ENCODE data around the gene VPS13D. TPM values are rescaled to one million over a fixed set of nuclear protein-coding genes. Genes with fewer than 3 reads are reported as not detected.
A peak's percentile ranks its signal among the peaks of the same experiment; 100 is the strongest.

VPS13D gene
- total and polyA plus RNA-seq, 2 donors (not counting 3 experiments of a cell fraction or from before 2014, with no cell fraction given): 13.6 to 48.5 TPM

DNA sequence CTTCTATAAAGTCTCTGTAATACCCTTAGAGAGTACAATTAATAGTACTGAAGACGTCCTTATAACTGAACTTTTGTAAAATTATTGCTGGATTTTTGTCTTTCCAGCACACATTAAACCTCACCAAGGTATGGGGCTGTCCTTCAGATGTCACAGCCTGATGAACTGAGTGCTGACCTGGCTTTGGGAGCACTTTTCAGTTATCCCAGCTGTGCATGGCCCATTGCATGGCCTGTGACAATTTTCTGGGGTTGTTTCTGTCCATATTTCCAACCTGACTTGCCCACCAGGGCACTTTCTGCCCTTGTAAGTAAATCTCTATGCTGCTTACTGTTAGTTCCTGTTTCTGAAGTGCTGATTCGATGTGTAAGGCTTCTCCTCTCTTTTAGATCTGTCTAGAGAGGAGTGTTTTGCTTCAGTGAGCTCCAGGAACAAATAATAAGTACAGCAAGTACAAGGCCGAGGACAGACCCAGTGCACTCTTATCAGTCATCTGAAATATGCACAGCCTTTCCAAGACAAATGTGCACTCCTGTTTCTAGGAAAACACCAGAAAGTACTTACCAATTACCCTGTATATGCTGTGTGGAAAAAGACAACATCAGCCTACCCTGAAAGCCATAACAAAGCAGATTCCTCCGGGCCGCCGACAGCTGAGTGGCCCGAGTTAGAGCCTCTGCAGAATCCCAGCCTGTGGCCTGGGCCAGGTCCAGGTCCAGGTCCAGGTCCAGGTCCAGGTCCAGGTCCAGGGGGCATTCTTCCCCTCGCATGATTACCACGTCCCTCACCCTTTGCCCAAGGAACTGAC, 266.5 kb downstream of the VPS13D start:
- FAIRE-seq (no peak), DNase-seq (ENCODE audit: low read depth, low spot score) (peak; percentile 69)
- Histone ChIP-seq H3K27me3 (ENCODE audit: control insufficient read depth in 2 of 2, insufficient read depth in 2 of 2, low read length in 2 of 2) (no peaks in the 10 kb centered on the region), H3K79me2 (ENCODE audit: control insufficient read depth, insufficient read depth, low read length) (no peaks in the 10 kb centered on the region), H3K9ac (replicated peaks; ENCODE audit: extremely low read depth, insufficient read depth, low read length) (no peak overlapping the region), H3K4me1 (ENCODE audit: control insufficient read depth, extremely low read depth, insufficient read depth, low read length) (peaks cover 2% of the 10 kb centered on the region), H3K36me3 (ENCODE audit: control insufficient read depth in 2 of 2, extremely low read depth in 1 of 2, insufficient read depth in 2 of 2, low read length in 2 of 2) (no peaks in the 10 kb centered on the region), H3K9me1 (replicated peaks; ENCODE audit: control insufficient read depth, extremely low read depth, insufficient read depth, low read length) (no peaks in the 10 kb centered on the region), H3K4me2 (ENCODE audit: insufficient read depth, low read length) (no peak overlapping the region), H2AFZ (ENCODE audit: low read depth, low read length) (no peak overlapping the region), H3K9me3 (replicated peaks; ENCODE audit: control insufficient read depth, insufficient read depth, low read length) (no peaks in the 10 kb centered on the region), H4K20me1 (replicated peaks; ENCODE audit: control insufficient read depth, extremely low read depth, insufficient read depth, low read length) (no peaks in the 10 kb centered on the region), H3K4me3 (replicated peaks in 1 of 3; ENCODE audit: insufficient read depth in 1 of 3, low read depth in 1 of 3, low read length in 3 of 3) (no peak overlapping the region), H3K27ac (ENCODE audit: insufficient read depth, low read depth, low read length) (no peak overlapping the region)
- intact Hi-C loops (cut with micrococcal nuclease) (no loop called here), dilution Hi-C loops (cut with MboI; ENCODE audit: extremely low pct_ligation_motif_present, low sequenced_read_pairs) (no loop called here)
- CTCF ChIA-PET: interaction anchor here (1.2 kb wide), 1 partner anchor 53 kb away, joined by 3 read pairs; no protein-coding TSS in a partner anchor
- BruUV-seq (replicated peaks): no TSS peak
- TF ChIP-seq EZH2 (IDR thresholded peaks at IDR 0.05; ENCODE audit: borderline replicate concordance, low read depth, low read length, severe bottlenecking) (no peak), MAX (IDR thresholded peaks at IDR 0.05; ENCODE audit: insufficient read depth, insufficient read length) (no peak), POLR2A (IDR thresholded peaks at IDR 0.05; ENCODE audit: low read depth, low read length) (no peak), GATA2 (IDR thresholded peaks at IDR 0.05; ENCODE audit: insufficient read depth, insufficient read length, low read depth, low read length) (no peak)
- POLR2A ChIA-PET: no interaction called here

GRCh38 chr1:12499539-12500240, 269.9 kb downstream of the VPS13D start:
- CTCF ChIA-PET: interaction anchor here (0.6 kb wide), 1 partner anchor 77 kb away, joined by 3 read pairs; no protein-coding TSS in a partner anchor

More at GRCh38 chr1:12499539-12500240, 269.9 kb downstream of the VPS13D start:
- Histone ChIP-seq H3K4me1 (ENCODE audit: control insufficient read depth, extremely low read depth, insufficient read depth, low read length) (peaks cover 9% of the 10 kb centered on the region), H4K20me1 (replicated peaks; ENCODE audit: control insufficient read depth, extremely low read depth, insufficient read depth, low read length) (no peaks in the 10 kb centered on the region), H2AFZ (ENCODE audit: low read depth, low read length) (no peak overlapping the region), H3K4me2 (ENCODE audit: insufficient read depth, low read length) (no peak overlapping the region), H3K27me3 (ENCODE audit: control insufficient read depth in 2 of 2, insufficient read depth in 2 of 2, low read length in 2 of 2) (no peaks in the 10 kb centered on the region), H3K79me2 (ENCODE audit: control insufficient read depth, insufficient read depth, low read length) (no peaks in the 10 kb centered on the region), H3K36me3 (ENCODE audit: control insufficient read depth in 2 of 2, extremely low read depth in 1 of 2, insufficient read depth in 2 of 2, low read length in 2 of 2) (no peaks in the 10 kb centered on the region), H3K27ac (ENCODE audit: insufficient read depth, low read depth, low read length) (no peak overlapping the region), H3K4me3 (replicated peaks in 1 of 3; ENCODE audit: insufficient read depth in 1 of 3, low read depth in 1 of 3, low read length in 3 of 3) (no peak overlapping the region), H3K9ac (replicated peaks; ENCODE audit: extremely low read depth, insufficient read depth, low read length) (no peak overlapping the region), H3K9me1 (replicated peaks; ENCODE audit: control insufficient read depth, extremely low read depth, insufficient read depth, low read length) (no peaks in the 10 kb centered on the region), H3K9me3 (replicated peaks; ENCODE audit: control insufficient read depth, insufficient read depth, low read length) (no peaks in the 10 kb centered on the region)
- BruUV-seq (replicated peaks): no TSS peak
- POLR2A ChIA-PET: no interaction called here
- dilution Hi-C loops (cut with MboI; ENCODE audit: extremely low pct_ligation_motif_present, low sequenced_read_pairs): no loop called here
- no peak for FAIRE-seq
- TF ChIP-seq GATA2 (IDR thresholded peaks at IDR 0.05; ENCODE audit: insufficient read depth, insufficient read length, low read depth, low read length) (no peak), POLR2A (IDR thresholded peaks at IDR 0.05; ENCODE audit: low read depth, low read length) (no peak), POLR2AphosphoS5 (IDR thresholded peaks at IDR 0.05; ENCODE audit: insufficient read depth, low read depth, low read length) (no peak), CTCF (IDR thresholded peaks at IDR 0.05; ENCODE audit: extremely low read depth in 1 of 2, insufficient read depth in 1 of 2, low read depth in 1 of 2, low read length in 2 of 2) (no peak)
- intact Hi-C loops (cut with micrococcal nuclease): no loop called here
- no peak for DNase-seq (ENCODE audit: low read depth, low spot score)

All from endothelial cell of umbilical vein (primary cell).